WTC11 (cell line): Measurements from ENCODE around the gene CPNE4. TPM values are rescaled to one million over a fixed set of nuclear protein-coding genes. Genes with fewer than 3 reads are reported as not detected.

Source experiments
- ATAC-seq: fragments of 200-7000 bp; cut with Tn5 transposase; 2 replicates; pipeline ENCODE4 v1.10.0; 2021; ENCODE audit warnings: mild to moderate bottlenecking, moderate library complexity
- CTCF ChIA-PET: fragments of 300-600 bp; sonication (Branson Sonifier 250); formaldehyde crosslinking; loops from one replicate; lab custom pipeline; 2021; ENCODE audit warnings: antibody characterized with exemption; lab: Charles Lee
- POLR2A ChIA-PET: fragments of 350-600 bp; sonication (Branson Sonifier 250); formaldehyde crosslinking; loops from one replicate; lab custom pipeline; 2021; ENCODE audit warnings: antibody characterized with exemption; lab: Charles Lee
- DNase-seq: peaks from one replicate; pipeline ENCODE4 v3.0.0; 2021; ENCODE audit warnings: low spot score
- H3K27ac Mint-ChIP-seq: 2 replicates; pipeline ENCODE4 v1.8.0; 2021; ENCODE audit warnings: mixed read lengths
- H3K27me3 Mint-ChIP-seq: 2 replicates; pipeline ENCODE4 v1.8.0; 2021; ENCODE audit warnings: low read depth, mild to moderate bottlenecking, moderate library complexity, mixed read lengths
- H3K36me3 Mint-ChIP-seq: 2 replicates; pipeline ENCODE4 v1.8.0; 2021; ENCODE audit warnings: mixed read lengths
- H3K4me1 Mint-ChIP-seq: 2 replicates; pipeline ENCODE4 v1.8.0; 2022; ENCODE audit warnings: mixed read lengths
- H3K4me3 Mint-ChIP-seq: 2 replicates; pipeline ENCODE4 v1.8.0; 2021; ENCODE audit warnings: mild to moderate bottlenecking, moderate library complexity, mixed read lengths
- H3K9me3 Mint-ChIP-seq: 2 replicates; pipeline ENCODE4 v1.8.0; 2021; ENCODE audit warnings: mixed read lengths
- AFF4 ChIP-seq: sonication (generic); formaldehyde crosslinking; IDR thresholded peaks from 2 replicates; pipeline ENCODE4 v1.8.1; 2023; ENCODE audit warnings: mild to moderate bottlenecking, missing genetic modification reagents, borderline replicate concordance
- ARID4B ChIP-seq: sonication (generic); formaldehyde crosslinking; IDR thresholded peaks from 2 replicates; pipeline ENCODE4 v1.8.0; 2023; ENCODE audit warnings: missing genetic modification reagents, mild to moderate bottlenecking, borderline replicate concordance
- HMGA2 ChIP-seq: fragments of 250-450 bp; sonication (Bioruptor Pico); IDR thresholded peaks from 2 replicates; pipeline ENCODE4 v1.4.0; 2021; ENCODE audit warnings: mild to moderate bottlenecking, moderate library complexity
- PRDM15 ChIP-seq: sonication (generic); formaldehyde crosslinking; IDR thresholded peaks from 2 replicates; pipeline ENCODE4 v1.8.0; 2022; ENCODE audit warnings: missing genetic modification reagents
- SMAD4 ChIP-seq: sonication (generic); formaldehyde crosslinking; IDR thresholded peaks from 2 replicates; pipeline ENCODE4 v1.8.0; 2022; ENCODE audit warnings: mild to moderate bottlenecking, missing genetic modification reagents
- STAT6 ChIP-seq: sonication (generic); formaldehyde crosslinking; conservative IDR thresholded peaks from 2 replicates; pipeline ENCODE4 v1.8.1; 2023; ENCODE audit warnings: mild to moderate bottlenecking, low read depth, missing genetic modification reagents, moderate library complexity
- ZNF512 ChIP-seq: sonication (generic); formaldehyde crosslinking; IDR thresholded peaks from 2 replicates; pipeline ENCODE4 v1.8.1; 2022; ENCODE audit warnings: missing genetic modification reagents, borderline replicate concordance
- total RNA-seq: library from RNA; stranded (reverse); gene quantifications from 3 replicates; pipeline ENCODE4 v1.2.3, GENCODE V29; 2021

The CPNE4 gene
- total RNA-seq, 1 experiment from 2014 or later, result 2.4 TPM

- DNase-seq, result no peak
- ATAC-seq, result peak; percentile 69
- H3K4me1 Mint-ChIP-seq, result peaks cover 65% of the 10 kb centered on the region
- H3K27me3 Mint-ChIP-seq, result 0 out of 2 replicates have a peak, but pooled peaks cover 6% of the 10 kb centered on the region
- peak overlapping the region; percentile 57 for H3K27ac Mint-ChIP-seq
- H3K4me3 Mint-ChIP-seq, result no peak overlapping the region
- TF ChIP-seq STAT6 (CRISPR knock-in tag) (no peak), ARID4B (CRISPR knock-in tag) (no peak), HMGA2 (CRISPR knock-in tag) (no peak), ZNF512 (CRISPR knock-in tag) (no peak)
- CTCF ChIA-PET, result interaction anchor here (1.0 to 1.1 kb wide), 2 partner anchors 31 to 106 kb away, joined by 3 read pairs; no protein-coding TSS in a partner anchor
- peaks cover 5% of the 10 kb centered on the region; the same call in 1 of the 2 replicates for H3K36me3 Mint-ChIP-seq
- H3K9me3 Mint-ChIP-seq, result peaks cover 2% of the 10 kb centered on the region
- POLR2A ChIA-PET, result no interaction called here
These were observed 36.8 kb downstream of the CPNE4 start for GRCh38 chr3:131998027-131998426.

GRCh38 chr3:131995891-131996290 lies 38.9 kb downstream of the CPNE4 start:
- CTCF ChIA-PET, result no interaction called here
- no peak for ATAC-seq

More at GRCh38 chr3:131995891-131996290, 38.9 kb downstream of the CPNE4 start:
- H3K27me3 Mint-ChIP-seq, result peaks cover 9% of the 10 kb centered on the region
- TF ChIP-seq PRDM15 (CRISPR knock-in tag) (no peak), SMAD4 (CRISPR knock-in tag) (no peak), AFF4 (CRISPR knock-in tag) (no peak)
- TF ChIP-seq, all 79 proteins: peak for 0
- Mint-ChIP-seq H3K4me3 (no peak overlapping the region), H3K36me3 (peaks cover 25% of the 10 kb centered on the region), H3K4me1 (peaks cover 44% of the 10 kb centered on the region), H3K9me3 (peaks cover 23% of the 10 kb centered on the region), H3K27ac (no peak overlapping the region)
- DNase-seq, result no peak
- POLR2A ChIA-PET, result interaction anchor here (0.5 kb wide), 1 partner anchor 9 kb away, joined by 6 read pairs; no protein-coding TSS in a partner anchor
